Measurements from ENCODE around the gene LIMK2.
"Not testable (repeated sequence)": the region's sequence is repeated elsewhere in the genome, so short reads cannot be mapped to it uniquely, and the experiment has no call there.

The LIMK2 gene

DNA sequence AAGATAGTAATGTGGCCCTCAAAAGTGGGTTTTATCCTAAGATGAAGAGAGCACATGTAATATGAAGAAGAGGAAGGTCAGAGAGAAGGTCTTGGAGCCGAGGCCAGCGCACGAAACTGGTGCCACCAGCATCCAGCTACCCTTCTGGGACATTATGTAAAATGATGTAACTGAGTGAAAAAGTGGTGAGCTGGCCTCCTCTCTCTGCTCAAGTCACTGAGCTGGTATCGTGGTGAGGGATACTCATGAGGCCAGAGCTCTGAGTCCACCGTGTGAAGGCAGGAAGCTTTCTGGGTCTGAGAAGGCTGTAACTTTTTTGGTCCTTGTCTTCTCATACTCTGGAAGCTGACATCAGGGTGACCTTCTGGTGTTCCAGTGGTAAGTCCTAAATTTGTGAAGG is 27.0 kb upstream of the LIMK2 start:
- no peak for FAIRE-seq
- TF ChIP-seq PAX5 (IDR thresholded peaks at IDR 0.05; ENCODE audit: insufficient read depth, low read length, severe bottlenecking) (no peak), POU2F2 (IDR thresholded peaks at IDR 0.05; ENCODE audit: low read depth, low read length) (no peak), SPI1 (IDR thresholded peaks at IDR 0.05; ENCODE audit: low read depth, low read length) (no peak), TAF1 (IDR thresholded peaks at IDR 0.05; ENCODE audit: low read depth, low read length) (no peak), POLR2A (IDR thresholded peaks at IDR 0.05; ENCODE audit: low read depth, low read length) (no peak), POLR2AphosphoS5 (IDR thresholded peaks at IDR 0.05; ENCODE audit: low read depth, low read length) (no peak)
- no peak for DNase-seq (ENCODE audit: insufficient read length, low spot score)

DNA sequence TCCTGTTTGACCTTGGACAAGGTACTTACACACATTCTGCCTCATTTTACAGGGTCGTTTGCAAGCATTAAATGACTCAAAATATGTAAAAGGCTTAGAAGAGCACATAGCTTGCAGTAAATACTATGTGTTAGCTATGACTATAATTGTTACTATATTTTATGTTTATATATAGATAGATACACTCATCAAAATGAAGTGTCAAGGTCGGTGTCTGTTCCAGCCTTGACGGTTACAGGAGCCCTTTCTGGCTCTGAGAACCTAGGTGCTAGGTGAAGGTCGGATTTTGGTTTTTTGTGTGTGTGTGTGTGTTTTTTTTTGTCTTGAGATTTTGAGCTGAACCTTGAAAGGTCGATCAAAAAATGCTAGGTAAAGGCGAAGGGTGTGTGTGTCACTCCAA is 24.5 kb upstream of the LIMK2 start:
- no peak for TF ChIP-seq PAX5 (IDR thresholded peaks at IDR 0.05; ENCODE audit: insufficient read depth, low read length, severe bottlenecking)
- TF ChIP-seq TAF1 (IDR thresholded peaks at IDR 0.05; ENCODE audit: low read depth, low read length) = no peak
- TF ChIP-seq POU2F2 (IDR thresholded peaks at IDR 0.05; ENCODE audit: low read depth, low read length) = no peak
- no peak for TF ChIP-seq SPI1 (IDR thresholded peaks at IDR 0.05; ENCODE audit: low read depth, low read length)
- no peak for TF ChIP-seq POLR2AphosphoS5 (IDR thresholded peaks at IDR 0.05; ENCODE audit: low read depth, low read length)
- no peak for TF ChIP-seq POLR2A (IDR thresholded peaks at IDR 0.05; ENCODE audit: low read depth, low read length)
- no peak for DNase-seq (ENCODE audit: insufficient read length, low spot score)
- no peak for FAIRE-seq

DNA sequence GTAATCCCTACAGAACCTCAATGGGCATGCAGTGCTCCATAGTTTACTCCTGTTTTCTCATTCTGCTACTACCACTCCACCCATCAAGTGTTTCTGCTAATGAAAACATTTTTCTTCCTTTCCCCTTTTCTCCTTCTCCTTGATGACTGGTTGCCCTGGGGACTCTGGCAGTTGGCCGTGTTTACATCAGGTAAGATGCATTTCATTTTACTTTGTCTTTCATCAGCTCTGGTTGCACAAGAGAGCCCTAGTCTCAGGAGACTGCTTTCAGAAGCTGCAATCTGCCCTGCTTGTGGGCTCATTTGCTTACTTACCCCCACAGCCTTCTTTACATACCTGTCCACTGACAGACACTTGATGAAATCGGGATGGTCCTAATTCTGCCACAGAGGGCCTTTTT is 19.6 kb upstream of the LIMK2 start:
- DNase-seq (ENCODE audit: insufficient read length, low spot score) = no peak
- TF ChIP-seq POU2F2 (IDR thresholded peaks at IDR 0.05; ENCODE audit: low read depth, low read length) (no peak), SPI1 (IDR thresholded peaks at IDR 0.05; ENCODE audit: low read depth, low read length) (no peak), TAF1 (IDR thresholded peaks at IDR 0.05; ENCODE audit: low read depth, low read length) (no peak)
- FAIRE-seq = no peak

DNA sequence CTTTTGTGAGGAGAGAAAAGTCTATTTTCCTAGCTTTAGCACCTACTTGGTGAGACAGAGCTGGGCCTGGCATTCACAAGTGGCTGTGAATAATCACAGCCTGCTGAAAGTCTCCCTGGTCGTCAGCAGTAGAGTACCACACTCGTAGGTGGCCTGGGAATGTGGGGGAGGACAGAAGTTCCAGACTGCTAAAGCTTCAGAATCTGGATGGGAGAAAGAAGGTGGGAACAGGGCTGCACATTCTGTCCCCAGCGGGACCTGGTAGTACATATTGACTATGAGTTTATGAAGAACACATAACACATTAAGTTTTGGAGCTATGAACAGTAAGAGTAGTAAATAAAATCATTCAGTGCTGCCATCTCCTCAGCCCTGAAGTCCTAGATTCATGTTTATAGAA is 19.0 kb upstream of the LIMK2 start:
- FAIRE-seq = no peak
- TF ChIP-seq TAF1 (IDR thresholded peaks at IDR 0.05; ENCODE audit: low read depth, low read length) = no peak
- no peak for TF ChIP-seq POLR2A (IDR thresholded peaks at IDR 0.05; ENCODE audit: low read depth, low read length)
- no peak for TF ChIP-seq POLR2AphosphoS5 (IDR thresholded peaks at IDR 0.05; ENCODE audit: low read depth, low read length)
- no peak for TF ChIP-seq POU2F2 (IDR thresholded peaks at IDR 0.05; ENCODE audit: low read depth, low read length)
- TF ChIP-seq SPI1 (IDR thresholded peaks at IDR 0.05; ENCODE audit: low read depth, low read length) = no peak
- TF ChIP-seq PAX5 (IDR thresholded peaks at IDR 0.05; ENCODE audit: insufficient read depth, low read length, severe bottlenecking) = no peak
- DNase-seq (ENCODE audit: insufficient read length, low spot score) = no peak

DNA sequence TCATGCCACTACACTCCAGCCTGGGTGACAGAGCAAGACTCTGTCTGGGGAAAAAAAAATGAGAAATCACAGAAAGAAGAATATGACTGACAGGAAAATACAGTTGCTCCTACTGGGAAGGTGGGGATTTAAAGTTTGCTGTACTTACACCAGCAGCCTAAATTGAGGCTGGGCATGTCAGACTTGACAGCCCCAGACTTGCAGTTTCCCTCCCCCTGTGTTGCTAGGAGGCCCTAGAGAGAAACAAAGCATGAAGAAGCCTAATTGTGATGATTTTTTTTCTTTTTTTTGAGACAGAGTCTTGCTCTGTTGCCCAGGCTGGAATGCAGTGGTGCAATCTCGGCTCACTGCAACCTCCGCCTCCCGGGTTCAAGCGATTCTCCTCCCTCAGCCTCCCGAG is 17.4 kb upstream of the LIMK2 start:
- FAIRE-seq; DNase-seq (ENCODE audit: insufficient read length, low spot score): not testable (repeated sequence)

DNA sequence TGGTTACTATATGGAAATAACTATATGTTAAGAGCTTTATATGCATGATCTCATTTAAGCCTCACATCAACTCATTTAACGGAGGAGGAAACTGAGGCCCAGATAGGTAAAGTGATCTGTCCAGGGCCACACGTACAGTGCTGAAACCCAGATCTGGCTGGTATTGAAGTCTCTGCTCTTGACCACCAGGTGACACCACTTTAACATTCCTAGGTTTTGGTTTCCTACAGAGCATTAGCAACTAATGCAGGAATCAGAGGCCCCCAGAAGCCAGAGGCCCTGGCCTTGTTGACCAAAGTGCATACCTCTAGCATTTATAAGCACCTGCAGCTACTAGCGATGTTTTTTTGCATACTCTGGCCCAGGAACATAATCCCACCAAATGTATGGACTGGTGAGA is 12.9 kb upstream of the LIMK2 start:
- no peak for DNase-seq (ENCODE audit: insufficient read length, low spot score)
- TF ChIP-seq TAF1 (IDR thresholded peaks at IDR 0.05; ENCODE audit: low read depth, low read length) = no peak
- TF ChIP-seq POU2F2 (IDR thresholded peaks at IDR 0.05; ENCODE audit: low read depth, low read length) = no peak
- no peak for FAIRE-seq

DNA sequence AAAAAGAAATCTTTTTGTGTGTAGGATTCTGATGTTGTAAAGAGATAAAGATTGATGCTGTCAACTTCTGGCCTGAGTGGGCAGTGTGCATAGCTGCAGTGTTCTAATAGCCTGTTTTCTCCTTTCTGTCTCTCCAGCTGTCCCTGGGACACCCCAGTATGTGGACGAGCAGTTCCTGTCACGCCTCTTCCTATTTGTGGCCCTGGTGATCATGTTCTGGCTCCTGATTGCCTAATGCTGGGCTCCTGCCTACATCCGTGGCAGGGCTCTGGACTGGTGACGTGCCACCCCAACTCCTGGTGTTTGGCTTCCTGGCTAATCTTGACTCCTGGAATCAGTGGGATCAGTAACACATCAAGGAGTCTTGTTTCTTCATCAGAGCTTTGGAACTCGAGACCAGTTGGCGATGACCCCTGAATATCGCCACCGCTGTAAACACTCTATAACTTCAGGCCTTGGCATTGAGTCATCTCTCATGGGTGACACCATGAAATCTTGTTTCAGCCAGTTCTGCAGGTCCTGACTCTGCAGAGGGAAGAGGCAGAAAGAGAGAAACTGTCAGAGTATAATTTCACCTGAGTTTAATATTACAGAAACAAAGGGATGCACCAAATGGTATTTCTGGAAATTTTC is 7.6 kb upstream of the LIMK2 start:
- not testable (repeated sequence) for DNase-seq (ENCODE audit: insufficient read length, low spot score)
- peak; percentile 35 for FAIRE-seq

DNA sequence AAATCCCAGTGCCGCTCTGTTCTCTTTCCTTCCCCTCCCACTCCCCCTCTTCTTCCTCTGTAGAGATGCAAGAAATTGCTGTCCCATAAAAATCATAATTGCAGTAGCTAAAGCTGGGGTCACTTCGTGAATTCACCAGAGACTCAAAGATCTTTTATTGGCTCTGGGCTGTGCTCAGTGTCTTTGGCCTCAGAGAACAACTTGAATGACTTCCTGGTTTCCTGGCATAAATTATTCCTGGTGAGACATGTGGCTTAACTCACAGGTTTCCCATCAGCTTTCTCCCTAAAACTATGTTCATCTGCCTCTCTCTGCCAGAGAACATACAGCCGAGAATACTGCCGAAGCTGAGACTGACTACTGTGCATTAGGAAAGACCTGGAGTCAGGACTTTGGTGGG is 7.0 kb upstream of the LIMK2 start:
- DNase-seq (ENCODE audit: insufficient read length, low spot score) = not testable (repeated sequence)

DNA sequence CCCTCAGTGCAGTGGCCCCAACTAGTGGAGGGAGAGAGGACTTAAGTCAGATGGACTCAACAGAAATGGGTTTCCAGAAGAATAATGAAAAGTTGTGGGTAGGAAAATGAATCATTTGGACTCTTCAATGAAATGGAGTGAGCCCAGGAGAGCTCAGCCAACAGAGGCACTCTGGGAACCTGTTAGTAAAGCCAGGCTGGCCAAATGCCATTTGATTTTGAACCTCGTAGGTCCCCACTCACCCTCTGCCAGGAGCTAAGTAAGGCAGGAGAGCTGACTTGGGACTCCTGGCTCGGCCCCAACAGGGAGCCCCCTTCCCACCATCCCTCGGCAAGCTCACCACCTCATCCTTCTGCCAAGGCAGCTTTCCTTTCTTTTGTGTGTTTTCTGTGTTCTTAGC is 5.6 kb upstream of the LIMK2 start:
- DNase-seq (ENCODE audit: insufficient read length, low spot score); FAIRE-seq: not testable (repeated sequence)

More for the DNA sequence above, 7.0 kb upstream of the LIMK2 start:
- not testable (repeated sequence) for FAIRE-seq

DNA sequence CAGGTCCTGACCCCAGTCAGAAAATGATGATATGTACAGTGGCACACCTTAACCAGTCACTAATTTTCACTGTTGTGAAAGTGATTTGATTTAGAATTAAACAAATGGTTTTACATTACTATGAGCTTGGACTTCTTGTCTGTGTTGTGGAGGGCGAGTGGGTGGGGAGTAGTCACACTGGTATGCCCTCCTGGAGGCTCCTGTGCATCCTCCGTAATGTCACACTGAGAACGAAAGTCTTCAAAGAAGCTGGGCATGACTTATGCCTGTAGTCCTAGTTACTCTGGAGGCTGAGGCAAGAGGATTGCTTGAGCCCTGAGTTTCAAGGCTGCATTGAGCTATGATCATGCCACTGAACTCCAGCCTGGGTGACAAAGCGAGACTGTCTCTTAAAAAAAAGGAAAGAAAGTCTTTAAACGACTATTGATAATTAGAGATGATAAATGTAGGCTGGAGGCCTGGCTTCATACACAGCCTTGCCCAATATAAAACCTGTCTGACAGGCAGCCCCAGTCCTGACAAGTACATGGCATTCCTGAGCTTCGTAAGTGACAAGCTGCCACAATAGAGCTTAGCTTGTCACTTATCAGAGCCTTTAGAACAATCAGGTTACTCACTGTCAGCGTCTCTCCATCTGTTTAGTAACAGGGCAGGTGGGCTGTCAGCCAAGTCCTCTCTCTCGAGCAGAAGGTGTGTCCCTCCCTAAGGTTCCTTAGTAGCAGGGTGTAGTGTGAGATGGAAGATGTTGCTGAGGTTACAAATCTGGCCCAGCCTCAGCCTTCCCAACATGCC is 5.0 kb upstream of the LIMK2 start:
- FAIRE-seq (no peak), DNase-seq (ENCODE audit: insufficient read length, low spot score) (no peak)
- TF ChIP-seq TAF1 (IDR thresholded peaks at IDR 0.05; ENCODE audit: low read depth, low read length) (no peak), POLR2A (IDR thresholded peaks at IDR 0.05; ENCODE audit: low read depth, low read length) (no peak), POLR2AphosphoS5 (IDR thresholded peaks at IDR 0.05; ENCODE audit: low read depth, low read length) (no peak), PAX5 (IDR thresholded peaks at IDR 0.05; ENCODE audit: insufficient read depth, low read length, severe bottlenecking) (no peak), SPI1 (IDR thresholded peaks at IDR 0.05; ENCODE audit: low read depth, low read length) (no peak), POU2F2 (IDR thresholded peaks at IDR 0.05; ENCODE audit: low read depth, low read length) (no peak)

DNA sequence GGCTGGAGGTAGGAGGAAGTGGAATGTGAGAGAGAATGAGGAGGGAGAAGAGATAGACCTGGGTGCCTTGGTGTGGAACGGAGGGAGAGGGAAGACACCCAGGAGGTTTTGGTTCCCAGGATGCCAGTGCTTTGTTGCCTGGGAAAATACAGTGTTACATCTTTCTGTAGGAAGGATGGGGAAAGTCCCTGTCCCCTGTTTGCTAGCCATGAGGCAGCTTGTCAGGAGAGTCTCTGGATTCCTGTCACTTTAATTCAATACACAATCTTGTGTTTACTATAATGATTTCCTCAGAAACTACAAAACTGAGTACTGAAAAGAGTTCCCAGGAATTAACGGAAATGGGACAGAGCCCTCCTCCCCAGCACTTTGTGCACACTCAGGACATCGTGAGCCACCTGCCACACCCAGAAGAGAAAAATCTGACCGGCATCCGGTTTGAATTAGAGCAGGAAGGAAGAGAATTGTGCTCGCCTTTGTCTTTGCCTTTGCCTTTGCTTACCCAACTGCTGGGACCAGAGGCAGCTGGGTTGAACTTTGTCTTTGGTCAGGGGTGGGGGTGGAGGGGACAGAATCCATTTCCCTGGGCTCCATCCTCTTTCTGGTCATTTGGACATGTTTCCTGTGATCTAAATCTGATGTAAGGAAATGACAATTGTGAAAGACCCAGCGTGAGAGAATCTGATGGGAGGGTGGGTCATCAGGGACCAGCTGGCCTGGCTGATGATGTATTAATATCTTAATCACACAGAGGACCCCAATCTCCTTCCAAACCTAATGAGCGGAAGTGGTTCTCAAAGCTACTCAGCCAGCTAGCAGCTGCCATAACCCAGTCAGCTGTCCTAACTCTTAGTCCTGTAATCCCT is 1.3 kb upstream of the LIMK2 start:
- peak; percentile 60 for FAIRE-seq
- TF ChIP-seq POLR2A (IDR thresholded peaks at IDR 0.05; ENCODE audit: low read depth, low read length) = no peak
- TF ChIP-seq POLR2AphosphoS5 (IDR thresholded peaks at IDR 0.05; ENCODE audit: low read depth, low read length) = no peak
- no peak for TF ChIP-seq PAX5 (IDR thresholded peaks at IDR 0.05; ENCODE audit: insufficient read depth, low read length, severe bottlenecking)
- no peak for TF ChIP-seq POU2F2 (IDR thresholded peaks at IDR 0.05; ENCODE audit: low read depth, low read length)
- TF ChIP-seq SPI1 (IDR thresholded peaks at IDR 0.05; ENCODE audit: low read depth, low read length) = no peak
- no peak for TF ChIP-seq TAF1 (IDR thresholded peaks at IDR 0.05; ENCODE audit: low read depth, low read length)
- DNase-seq (ENCODE audit: insufficient read length, low spot score) = no peak
